GM19468 (cell line): ENCODE data around the gene UGT1A6.
"Not testable (repeated sequence)": the region's sequence is repeated elsewhere in the genome, so short reads cannot be mapped to it uniquely, and the experiment has no call there.

Experiments
- ATAC-seq: cut with Tn5 transposase; IDR thresholded peaks from one replicate; pipeline ENCODE4 v1.9.1; 2021; ENCODE audit warnings: mild to moderate bottlenecking, moderate library complexity, moderate number of reproducible peaks; ENCODE audit not compliant: unreplicated experiment; ENCODE audit errors: extremely low read depth

Gene UGT1A6

GRCh38 chr2:233712611-233713261, 20.0 kb downstream of the UGT1A6 start, which contains the start of gene UGT1A5:
UGT1A5 (plus strand) TSS chr2:233712907; CDS start chr2:233712992, 85 bp downstream.
- ATAC-seq: no peak

DNA sequence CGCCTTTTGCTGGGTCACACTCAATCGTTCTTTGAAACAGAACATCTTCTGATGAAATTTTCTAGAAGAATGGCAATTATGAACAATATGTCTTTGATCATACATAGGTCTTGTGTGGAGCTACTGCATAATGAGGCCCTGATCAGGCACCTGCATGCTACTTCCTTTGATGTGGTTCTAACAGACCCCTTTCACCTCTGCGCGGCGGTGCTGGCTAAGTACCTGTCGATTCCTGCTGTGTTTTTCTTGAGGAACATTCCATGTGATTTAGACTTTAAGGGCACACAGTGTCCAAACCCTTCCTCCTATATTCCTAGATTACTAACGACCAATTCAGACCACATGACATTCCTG, 20.5 kb downstream of the UGT1A6 start:
- no peak for ATAC-seq

GRCh38 chr2:233714121-233714520, 21.4 kb downstream of the UGT1A6 start:
- ATAC-seq: no peak

GRCh38 chr2:233718552-233718951, 25.9 kb downstream of the UGT1A6 start, which contains the start of gene UGT1A4:
UGT1A4 (plus strand) TSS chr2:233718736; CDS start chr2:233718821, 85 bp downstream.
- ATAC-seq: no peak

- no peak for ATAC-seq
Observed at GRCh38 chr2:233728723-233729301, 36.1 kb downstream of the UGT1A6 start, which contains the start of gene UGT1A3. UGT1A3 (plus strand) TSS chr2:233729042; CDS start chr2:233729127, 85 bp downstream.

DNA sequence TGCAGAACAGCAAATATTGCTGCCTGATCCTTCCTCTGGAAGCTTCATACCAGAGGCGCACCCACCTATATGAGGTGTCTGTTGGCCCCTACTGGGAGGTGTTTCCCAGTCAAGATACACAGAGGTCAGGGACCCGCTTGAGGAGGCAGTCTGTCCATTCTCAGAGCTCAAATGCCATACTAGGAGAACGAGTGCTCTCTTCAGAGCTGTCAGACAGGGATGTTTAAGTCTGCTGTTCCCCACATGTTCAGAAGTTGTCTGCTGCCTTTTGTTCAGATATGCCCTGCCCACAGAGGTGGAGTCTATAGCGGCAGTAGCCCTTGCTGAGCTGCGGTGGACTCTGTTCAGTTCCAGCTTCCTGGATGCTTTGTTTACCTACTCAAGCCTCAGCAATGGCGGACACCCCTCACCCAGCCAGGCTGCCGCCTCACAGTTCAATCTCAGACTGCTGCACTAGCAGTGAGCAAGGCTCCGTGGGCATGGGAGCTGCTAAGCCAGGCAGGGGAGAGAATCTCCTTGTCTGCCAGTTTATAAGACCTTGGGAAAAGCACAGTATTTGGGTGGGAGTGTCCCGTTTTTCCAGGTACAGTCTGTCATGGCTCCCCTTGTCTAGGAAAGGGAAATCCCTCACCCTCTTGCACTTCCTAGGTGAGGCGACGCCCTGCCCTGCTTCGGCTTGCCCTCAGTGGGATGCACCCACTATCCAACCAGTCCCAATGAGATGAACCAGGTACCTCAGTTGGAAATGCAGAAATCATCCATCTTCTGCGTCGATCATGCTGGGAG, 44.4 kb downstream of the UGT1A6 start:
- ATAC-seq: not testable (repeated sequence)

- ATAC-seq: no peak
Observed at GRCh38 chr2:233740870-233741269, 48.2 kb downstream of the UGT1A6 start.

DNA sequence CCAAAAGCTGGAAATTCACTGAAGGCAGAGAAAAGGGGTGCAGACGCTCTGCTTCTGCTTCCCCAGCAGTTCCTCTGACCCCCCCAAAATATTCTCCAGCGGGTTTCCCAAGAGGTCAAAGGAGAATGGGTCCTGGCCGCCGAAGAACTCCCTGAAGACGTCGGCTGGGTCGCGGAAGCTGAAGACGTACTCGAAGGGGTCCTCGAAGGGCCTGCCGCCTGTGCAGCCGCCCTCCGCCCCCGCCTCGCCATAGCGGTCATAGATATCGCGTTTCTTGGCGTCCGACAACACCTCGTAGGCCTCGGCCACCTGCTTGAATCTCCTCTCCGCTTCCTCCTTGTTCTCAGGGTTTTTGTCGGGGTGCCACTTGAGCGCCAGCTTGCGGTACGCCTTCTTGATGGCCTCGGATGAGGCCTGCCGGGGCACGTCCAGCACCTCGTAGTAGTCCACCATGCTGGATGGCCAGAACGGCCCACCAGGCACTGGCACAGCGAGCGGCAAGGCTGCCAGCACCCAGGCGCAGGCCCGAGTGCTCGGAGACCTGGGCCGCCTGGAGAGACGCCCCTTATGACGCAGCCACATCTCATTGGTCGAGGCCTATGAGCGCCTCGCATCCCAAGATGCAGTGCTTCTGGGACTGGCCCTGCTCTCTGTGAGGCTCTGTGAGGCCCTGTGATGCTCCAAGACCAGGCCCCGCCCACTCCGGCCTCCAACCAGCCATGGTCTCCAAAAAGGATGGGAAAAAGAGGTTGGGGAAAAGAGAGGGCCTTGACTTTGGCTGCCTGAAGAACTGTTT, 51.0 kb downstream of the UGT1A6 start:
- ATAC-seq: no peak

- no peak for ATAC-seq
Observed at GRCh38 chr2:233745073-233745755, 52.5 kb downstream of the UGT1A6 start.

- ATAC-seq: not testable (repeated sequence)
Observed at GRCh38 chr2:233745838-233746237, 53.1 kb downstream of the UGT1A6 start.

DNA sequence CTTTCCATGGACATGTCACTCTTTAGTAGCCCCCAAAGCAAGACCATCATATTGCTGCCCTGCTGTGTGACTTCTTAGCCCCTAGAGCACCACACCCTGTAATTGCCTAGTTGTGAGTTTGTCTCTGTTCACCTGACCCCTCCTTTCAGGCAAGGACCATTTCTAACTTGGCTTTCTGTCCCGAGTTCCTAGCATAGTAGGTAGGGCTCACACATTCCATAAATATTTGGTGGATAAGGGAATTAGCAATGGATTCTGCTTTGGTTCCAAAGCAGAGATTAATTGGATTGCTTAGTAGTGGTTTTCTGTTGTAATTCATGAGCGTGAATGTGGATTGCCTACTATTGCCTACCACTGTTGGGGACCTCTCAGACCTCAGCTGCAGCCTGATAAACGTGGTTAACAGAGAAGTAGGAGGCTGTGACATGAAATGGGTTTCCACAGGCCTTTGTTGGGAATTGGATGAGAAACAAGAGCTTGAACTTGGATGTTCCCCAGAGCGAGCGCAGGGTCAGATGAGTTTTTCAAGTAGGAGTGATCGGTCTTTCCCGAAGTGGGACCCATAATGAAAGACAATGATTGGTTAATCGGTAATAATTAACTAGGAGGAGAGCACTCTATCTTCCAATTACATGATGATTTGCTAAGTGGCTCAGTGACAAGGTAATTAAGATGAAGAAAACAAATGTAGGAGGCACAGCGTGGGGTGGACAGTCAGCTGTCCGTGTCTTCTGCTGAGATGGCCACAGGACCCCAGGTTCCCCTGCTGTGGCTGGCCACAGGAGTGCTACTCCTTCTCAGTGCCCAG, 54.0 kb downstream of the UGT1A6 start:
- no peak for ATAC-seq

- ATAC-seq: no peak
Observed at GRCh38 chr2:233747283-233747544, 54.5 kb downstream of the UGT1A6 start.

GRCh38 chr2:233750689-233751088, 58.0 kb downstream of the UGT1A6 start:
- not testable (repeated sequence) for ATAC-seq

DNA sequence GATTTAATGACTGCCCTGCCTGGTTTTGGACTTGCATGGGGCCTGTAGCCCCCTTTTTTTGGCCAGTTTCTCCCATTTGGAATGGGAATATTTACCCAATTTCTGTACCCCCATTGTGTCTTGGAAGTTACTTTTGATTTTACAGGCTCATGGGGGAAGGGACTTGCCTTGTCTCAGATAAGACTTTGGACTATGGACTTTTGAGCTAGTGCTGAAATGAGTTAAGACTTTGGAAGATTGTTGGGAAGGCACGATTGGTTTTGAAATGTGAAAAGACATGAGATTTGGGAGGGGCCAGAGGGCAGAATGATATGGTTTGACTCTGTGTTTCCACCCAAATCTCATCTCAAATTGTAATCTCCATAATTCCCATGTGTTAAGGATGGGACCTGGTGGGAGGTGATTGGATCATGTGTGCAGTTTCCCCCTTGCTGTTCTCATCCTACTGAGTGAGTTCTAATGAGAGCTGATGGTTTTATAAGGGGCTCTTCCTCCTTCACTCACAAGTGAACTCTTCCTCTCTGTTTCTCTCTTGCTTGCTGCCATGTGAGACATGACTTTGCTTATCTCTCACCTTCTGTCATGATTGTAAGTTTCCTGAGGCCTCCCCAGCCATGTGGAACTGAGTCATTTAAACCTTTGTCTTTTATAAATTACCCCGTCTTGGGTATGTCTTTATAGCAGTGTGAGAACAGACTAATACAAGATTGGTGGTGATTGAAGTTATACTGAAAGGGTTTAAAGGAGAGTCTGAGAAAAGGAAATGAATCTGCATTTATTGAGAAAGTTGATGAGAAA, 58.7 kb downstream of the UGT1A6 start:
- not testable (repeated sequence) for ATAC-seq

DNA sequence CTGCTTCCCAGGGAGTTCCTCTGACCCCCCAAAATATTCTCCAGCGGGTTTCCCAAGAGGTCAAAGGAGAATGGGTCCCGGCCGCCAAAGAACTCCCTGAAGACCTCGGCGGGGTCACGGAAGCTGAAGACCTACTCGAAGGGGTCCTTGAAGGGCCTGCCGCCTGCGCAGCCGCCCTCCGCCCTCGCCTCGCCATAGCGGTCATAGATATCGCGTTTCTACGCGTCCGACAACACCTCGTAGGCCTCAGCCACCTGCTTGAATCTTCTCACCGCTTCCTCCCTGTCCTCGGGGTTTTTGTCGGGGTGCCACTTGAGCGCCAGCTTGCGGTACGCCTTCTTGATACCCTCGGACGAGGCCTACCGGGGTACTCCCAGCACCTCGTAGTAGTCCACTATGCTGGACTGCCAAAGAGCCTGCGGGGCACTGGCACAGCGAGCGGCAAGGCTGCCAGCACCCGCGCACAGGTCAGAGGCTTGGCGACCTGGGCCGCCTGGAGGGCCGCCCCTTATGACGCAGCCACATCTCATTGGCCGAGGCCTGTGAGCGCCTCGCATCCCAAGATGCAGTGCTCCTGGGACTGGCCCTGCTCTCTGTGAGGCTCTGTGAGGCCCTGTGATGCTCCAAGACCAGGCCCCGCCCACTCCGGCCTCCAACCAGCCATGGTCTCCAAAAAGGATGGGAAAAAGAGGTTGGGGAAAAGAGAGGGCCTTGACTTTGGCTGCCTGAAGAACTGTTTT, 62.4 kb downstream of the UGT1A6 start:
- ATAC-seq: no peak

DNA sequence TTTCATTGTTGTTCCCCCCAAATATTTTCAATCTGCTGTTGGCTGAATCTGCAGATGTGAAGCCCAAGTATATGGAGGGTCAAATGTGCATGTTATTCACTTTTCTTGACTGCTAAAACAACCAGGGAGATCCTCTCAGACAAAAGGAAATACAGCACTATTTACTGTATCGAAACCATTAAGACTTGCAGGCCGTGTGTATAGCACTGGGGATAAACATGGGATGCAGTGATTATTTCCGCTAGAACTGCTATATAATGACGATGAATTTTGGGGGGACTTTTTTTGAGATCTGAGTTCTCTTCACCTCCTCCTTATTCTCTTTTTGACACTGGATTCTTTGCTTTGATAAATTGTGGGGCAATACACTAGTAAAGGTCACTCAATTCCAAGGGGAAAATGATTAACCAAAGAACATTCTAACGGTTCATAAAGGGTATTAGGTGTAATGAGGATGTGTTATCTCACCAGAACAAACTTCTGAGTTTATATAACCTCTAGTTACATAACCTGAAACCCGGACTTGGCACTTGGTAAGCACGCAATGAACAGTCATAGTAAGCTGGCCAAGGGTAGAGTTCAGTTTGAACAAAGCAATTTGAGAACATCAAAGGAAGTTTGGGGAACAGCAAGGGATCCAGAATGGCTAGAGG, 63.9 kb downstream of the UGT1A6 start:
- no peak for ATAC-seq

GRCh38 chr2:233758141-233758540, 65.5 kb downstream of the UGT1A6 start:
- no peak for ATAC-seq
